PC-9 (cell line): ENCODE results near the gene PLEKHG5. TPM values are rescaled to one million over a fixed set of nuclear protein-coding genes. Genes with fewer than 3 reads are reported as not detected.

Experiments used
- BruUV-seq: library from RNA; stranded (reverse); fragments of 400-500 nt; replicated peaks from 2 replicates; lab custom pipeline; 2021; lab: Mats Ljungman, UMichigan
- CTCF ChIA-PET: fragments of 300-600 bp; sonication (Branson Sonifier 250); formaldehyde crosslinking; loops from one replicate; lab custom pipeline; 2022; ENCODE audit warnings: antibody characterized with exemption; lab: Charles Lee
- POLR2A ChIA-PET: fragments of 300-600 bp; sonication (Branson Sonifier 250); formaldehyde crosslinking; loops from one replicate; lab custom pipeline; 2022; ENCODE audit warnings: antibody characterized with exemption; ENCODE audit not compliant: unreplicated experiment; lab: Charles Lee
- DNase-seq, 2 experiments: peaks; one replicate each; pipeline versions ENCODE4 v3.0.0 to v3.0.0-alpha.2; 2015 to 2022; ENCODE audit warnings: mixed read lengths in 1 of 2
- H2AFZ ChIP-seq: fragments of 200-600 bp; sonication (generic); 2 replicates; pipeline ENCODE4 v1.8.1; 2017; ENCODE audit warnings: antibody characterized with exemption
- H3F3A ChIP-seq: fragments of 200-600 bp; sonication (generic); 2 replicates; pipeline ENCODE4 v1.8.1; 2017; ENCODE audit warnings: antibody characterized with exemption, mild to moderate bottlenecking, low read depth; ENCODE audit not compliant: insufficient read depth
- H3K27ac ChIP-seq: fragments of 200-600 bp; sonication (generic); 2 replicates; pipeline ENCODE4 v1.6.1; 2016; ENCODE audit warnings: mixed run types
- H3K27me3 ChIP-seq: fragments of 200-600 bp; sonication (generic); 2 replicates; pipeline ENCODE4 v1.6.1; 2016; ENCODE audit warnings: low read depth, mixed run types; ENCODE audit not compliant: insufficient read depth
- H3K36me3 ChIP-seq: fragments of 200-600 bp; sonication (generic); 2 replicates; pipeline ENCODE4 v1.6.1; 2016; ENCODE audit warnings: low read depth, mixed run types
- H3K4me1 ChIP-seq: fragments of 200-600 bp; sonication (generic); replicated peaks from 2 replicates; pipeline ENCODE4 v1.6.1; 2016; ENCODE audit warnings: mixed run types; ENCODE audit not compliant: insufficient read depth
- H3K4me2 ChIP-seq: fragments of 200-600 bp; sonication (generic); 2 replicates; pipeline ENCODE4 v1.6.1; 2017; ENCODE audit warnings: mixed run types
- H3K4me3 ChIP-seq: fragments of 200-600 bp; sonication (generic); 2 replicates; pipeline ENCODE4 v1.6.1; 2016; ENCODE audit warnings: mixed run types
- H3K79me2 ChIP-seq: fragments of 200-600 bp; sonication (generic); 2 replicates; pipeline ENCODE4 v1.6.1; 2017; ENCODE audit warnings: low read depth, mixed run types
- H3K9me2 ChIP-seq: fragments of 200-600 bp; sonication (generic); 2 replicates; pipeline ENCODE4 v1.8.1; 2017; ENCODE audit warnings: mild to moderate bottlenecking; ENCODE audit not compliant: insufficient read depth
- H3K9me3 ChIP-seq: fragments of 200-600 bp; sonication (generic); 2 replicates; pipeline ENCODE4 v1.8.1; 2016; ENCODE audit warnings: low read depth; ENCODE audit not compliant: insufficient read depth
- H4K20me1 ChIP-seq: fragments of 200-600 bp; sonication (generic); 2 replicates; pipeline ENCODE4 v1.8.1; 2017; ENCODE audit not compliant: insufficient read depth
- CTCF ChIP-seq: fragments of 200-600 bp; sonication (generic); conservative IDR thresholded peaks from 2 replicates; pipeline ENCODE4 v1.6.1; 2017; ENCODE audit warnings: mixed run types, antibody characterized with exemption, mild to moderate bottlenecking, moderate library complexity
- EZH2 ChIP-seq: fragments of 200-600 bp; sonication (generic); IDR thresholded peaks from 2 replicates; pipeline ENCODE4 v1.8.0; 2017; ENCODE audit warnings: antibody characterized with exemption, low read depth
- intact Hi-C: fragments of 100-400 bp; cut with micrococcal nuclease; formaldehyde crosslinking; loops from one replicate; pipeline ENCODE4 v1.10.0; 2022; ENCODE audit not compliant: unreplicated experiment
- total RNA-seq: library from RNA; stranded (reverse); gene quantifications from 2 replicates; pipeline ENCODE4 v1.2.3, GENCODE V29; 2021

Gene PLEKHG5
- total RNA-seq, 1 experiment from 2014 or later = 11.3 TPM

- Histone ChIP-seq H3K9me3 (no peaks in the 10 kb centered on the region), H3F3A (peaks cover 10% of the 10 kb centered on the region; the same call in 1 of the 2 replicates), H3K27me3 (no peaks in the 10 kb centered on the region), H2AFZ (no peak overlapping the region), H3K27ac (no peak overlapping the region), H3K36me3 (no peaks in the 10 kb centered on the region), H3K4me1 (peaks cover 11% of the 10 kb centered on the region; the same call in 1 of the 2 replicates), H3K79me2 (no peaks in the 10 kb centered on the region), H3K4me2 (peak overlapping the region; percentile 71), H3K9me2 (no peaks in the 10 kb centered on the region), H4K20me1 (no peaks in the 10 kb centered on the region), H3K4me3 (no peak overlapping the region)
- BruUV-seq = no TSS peak
- ChIA-PET CTCF (no interaction called here), POLR2A (no interaction called here)
- no peak for DNase-seq
- intact Hi-C loops = no loop called here
- TF ChIP-seq CTCF = no peak
- no peak for TF ChIP-seq EZH2
Measured at GRCh38 chr1:6470132-6471085, 21.1 kb downstream of the PLEKHG5 start.

- Histone ChIP-seq H2AFZ (no peak overlapping the region), H4K20me1 (no peaks in the 10 kb centered on the region), H3K9me3 (no peaks in the 10 kb centered on the region), H3K36me3 (no peaks in the 10 kb centered on the region), H3K4me3 (no peak overlapping the region), H3K27me3 (no peaks in the 10 kb centered on the region), H3K79me2 (no peaks in the 10 kb centered on the region), H3K4me1 (peaks cover 11% of the 10 kb centered on the region; the same call in 1 of the 2 replicates), H3K9me2 (no peaks in the 10 kb centered on the region), H3K27ac (no peak overlapping the region), H3K4me2 (no peak overlapping the region), H3F3A (peaks cover 10% of the 10 kb centered on the region; the same call in 1 of the 2 replicates)
- no TSS peak for BruUV-seq
- POLR2A ChIA-PET = no interaction called here
- no peak for DNase-seq
- CTCF ChIA-PET = no interaction called here
- intact Hi-C loops = no loop called here
- no peak for TF ChIP-seq CTCF
- no peak for TF ChIP-seq EZH2
Measured at GRCh38 chr1:6468729-6469461, 22.6 kb downstream of the PLEKHG5 start.
